T-helper 2 cell treated with Interferon-gamma antibody and Interleukin-4, amounts not matched to agents 5 μg/mL and 100 μg/mL, for 36 hours (primary cell): ENCODE data around the gene KRCC1.

Source experiments
- DNase-seq: peaks from one replicate; pipeline ENCODE4 v3.0.0; 2021; ENCODE audit warnings: low spot score
- H3K27ac Mint-ChIP-seq: one replicate; pipeline ENCODE4 v1.8.0; 2021; ENCODE audit warnings: mild to moderate bottlenecking, mixed read lengths
- H3K27me3 Mint-ChIP-seq: one replicate; pipeline ENCODE4 v1.8.0; 2021; ENCODE audit warnings: low read depth, mixed read lengths
- H3K36me3 Mint-ChIP-seq: one replicate; pipeline ENCODE4 v1.8.0; 2021; ENCODE audit warnings: low read depth, mixed read lengths
- H3K4me1 Mint-ChIP-seq: one replicate; pipeline ENCODE4 v1.8.0; 2021; ENCODE audit warnings: low read depth, mixed read lengths
- H3K4me3 Mint-ChIP-seq: one replicate; pipeline ENCODE4 v1.8.0; 2022; ENCODE audit warnings: mild to moderate bottlenecking, moderate library complexity, mixed read lengths
- H3K9me3 Mint-ChIP-seq: one replicate; pipeline ENCODE4 v1.8.0; 2021; ENCODE audit warnings: mixed read lengths

The KRCC1 gene

GRCh38 chr2:88055371-88056128 is at the start of gene KRCC1:
Gene KRCC1 (minus strand): TSS chr2:88055783. CDS start chr2:88028563, 27,220 bp downstream.
- peaks cover 51% of the 10 kb centered on the region for H3K4me1 Mint-ChIP-seq
- peaks cover 42% of the 10 kb centered on the region for H3K36me3 Mint-ChIP-seq
- peak within 1 kb of the TSS; percentile 100 for H3K4me3 Mint-ChIP-seq
- peak within 1 kb of the TSS; percentile 97 for H3K27ac Mint-ChIP-seq
- no peaks in the 10 kb centered on the region for H3K9me3 Mint-ChIP-seq
- no peaks in the 10 kb centered on the region for H3K27me3 Mint-ChIP-seq
- DNase-seq: peak; percentile 97

GRCh38 chr2:88100489-88100858 is 44.9 kb upstream of the KRCC1 start:
- no peak overlapping the region for H3K4me3 Mint-ChIP-seq

GRCh38 chr2:88099798-88100488 is 44.4 kb upstream of the KRCC1 start:
- no peak overlapping the region for H3K27ac Mint-ChIP-seq
- no peaks in the 10 kb centered on the region for H3K9me3 Mint-ChIP-seq
- H3K4me3 Mint-ChIP-seq: no peak overlapping the region
- DNase-seq: no peak
- H3K4me1 Mint-ChIP-seq: no peaks in the 10 kb centered on the region
- H3K36me3 Mint-ChIP-seq: no peaks in the 10 kb centered on the region
- no peaks in the 10 kb centered on the region for H3K27me3 Mint-ChIP-seq

More at GRCh38 chr2:88100489-88100858, 44.9 kb upstream of the KRCC1 start:
- no peaks in the 10 kb centered on the region for H3K4me1 Mint-ChIP-seq
- no peaks in the 10 kb centered on the region for H3K27me3 Mint-ChIP-seq
- DNase-seq: no peak
- no peaks in the 10 kb centered on the region for H3K36me3 Mint-ChIP-seq
- no peak overlapping the region for H3K27ac Mint-ChIP-seq
- no peaks in the 10 kb centered on the region for H3K9me3 Mint-ChIP-seq

GRCh38 chr2:88098558-88098900 is 42.9 kb upstream of the KRCC1 start:
- Mint-ChIP-seq H3K4me3 (no peak overlapping the region), H3K36me3 (no peaks in the 10 kb centered on the region), H3K27ac (no peak overlapping the region), H3K4me1 (no peaks in the 10 kb centered on the region), H3K9me3 (no peaks in the 10 kb centered on the region), H3K27me3 (no peaks in the 10 kb centered on the region)
- no peak for DNase-seq

- H3K9me3 Mint-ChIP-seq: no peaks in the 10 kb centered on the region
- H3K36me3 Mint-ChIP-seq: no peaks in the 10 kb centered on the region
- H3K27ac Mint-ChIP-seq: no peak overlapping the region
- H3K27me3 Mint-ChIP-seq: no peaks in the 10 kb centered on the region
- no peak overlapping the region for H3K4me3 Mint-ChIP-seq
- no peak for DNase-seq
- no peaks in the 10 kb centered on the region for H3K4me1 Mint-ChIP-seq
Measured at GRCh38 chr2:88097891-88098557, 42.4 kb upstream of the KRCC1 start.

GRCh38 chr2:88097192-88097591 is 41.6 kb upstream of the KRCC1 start:
- Mint-ChIP-seq H3K4me1 (no peaks in the 10 kb centered on the region), H3K4me3 (no peak overlapping the region), H3K9me3 (no peaks in the 10 kb centered on the region), H3K36me3 (no peaks in the 10 kb centered on the region), H3K27me3 (no peaks in the 10 kb centered on the region), H3K27ac (no peak overlapping the region)
- no peak for DNase-seq

GRCh38 chr2:88096708-88097107 is 41.1 kb upstream of the KRCC1 start:
- Mint-ChIP-seq H3K27me3 (no peaks in the 10 kb centered on the region), H3K36me3 (no peaks in the 10 kb centered on the region), H3K27ac (no peak overlapping the region), H3K9me3 (no peaks in the 10 kb centered on the region), H3K4me3 (no peak overlapping the region), H3K4me1 (no peaks in the 10 kb centered on the region)
- no peak for DNase-seq

GRCh38 chr2:88095022-88095421 is 39.4 kb upstream of the KRCC1 start:
- Mint-ChIP-seq H3K9me3 (no peaks in the 10 kb centered on the region), H3K36me3 (no peaks in the 10 kb centered on the region), H3K27me3 (no peaks in the 10 kb centered on the region), H3K27ac (no peak overlapping the region), H3K4me3 (no peak overlapping the region), H3K4me1 (peaks cover 11% of the 10 kb centered on the region)
- DNase-seq: no peak

- Mint-ChIP-seq H3K4me3 (no peak overlapping the region), H3K4me1 (peaks cover 11% of the 10 kb centered on the region), H3K9me3 (no peaks in the 10 kb centered on the region), H3K36me3 (no peaks in the 10 kb centered on the region), H3K27me3 (no peaks in the 10 kb centered on the region), H3K27ac (no peak overlapping the region)
- DNase-seq: no peak
Measured at GRCh38 chr2:88092773-88093172, 37.2 kb upstream of the KRCC1 start.

GRCh38 chr2:88091943-88092342 is 36.4 kb upstream of the KRCC1 start:
- Mint-ChIP-seq H3K9me3 (no peaks in the 10 kb centered on the region), H3K27ac (no peak overlapping the region), H3K4me3 (no peak overlapping the region), H3K36me3 (no peaks in the 10 kb centered on the region), H3K4me1 (peaks cover 11% of the 10 kb centered on the region), H3K27me3 (no peaks in the 10 kb centered on the region)
- no peak for DNase-seq

- Mint-ChIP-seq H3K36me3 (no peaks in the 10 kb centered on the region), H3K4me3 (no peak overlapping the region), H3K9me3 (no peaks in the 10 kb centered on the region), H3K27ac (peak overlapping the region; percentile 31), H3K4me1 (peaks cover 11% of the 10 kb centered on the region), H3K27me3 (no peaks in the 10 kb centered on the region)
- DNase-seq: peak; percentile 22
Measured at GRCh38 chr2:88090446-88091283, 35.1 kb upstream of the KRCC1 start.

GRCh38 chr2:88088999-88089398 is 33.4 kb upstream of the KRCC1 start:
- no peaks in the 10 kb centered on the region for H3K9me3 Mint-ChIP-seq
- DNase-seq: no peak
- H3K27ac Mint-ChIP-seq: no peak overlapping the region
- no peaks in the 10 kb centered on the region for H3K27me3 Mint-ChIP-seq
- H3K4me1 Mint-ChIP-seq: peaks cover 11% of the 10 kb centered on the region
- H3K4me3 Mint-ChIP-seq: no peak overlapping the region
- no peaks in the 10 kb centered on the region for H3K36me3 Mint-ChIP-seq

- DNase-seq: no peak
- H3K27ac Mint-ChIP-seq: no peak overlapping the region
- H3K4me1 Mint-ChIP-seq: peaks cover 11% of the 10 kb centered on the region
- no peak overlapping the region for H3K4me3 Mint-ChIP-seq
- no peaks in the 10 kb centered on the region for H3K36me3 Mint-ChIP-seq
- H3K27me3 Mint-ChIP-seq: no peaks in the 10 kb centered on the region
- no peaks in the 10 kb centered on the region for H3K9me3 Mint-ChIP-seq
Measured at GRCh38 chr2:88087763-88088162, 32.2 kb upstream of the KRCC1 start.

- Mint-ChIP-seq H3K9me3 (no peaks in the 10 kb centered on the region), H3K27me3 (no peaks in the 10 kb centered on the region), H3K4me1 (peaks cover 11% of the 10 kb centered on the region), H3K36me3 (no peaks in the 10 kb centered on the region), H3K27ac (no peak overlapping the region), H3K4me3 (no peak overlapping the region)
- DNase-seq: no peak
Measured at GRCh38 chr2:88087073-88087472, 31.5 kb upstream of the KRCC1 start.
